Measurements from ENCODE around the gene PTGR3. TPM values are rescaled to one million over a fixed set of nuclear protein-coding genes. Genes with fewer than 3 reads are reported as not detected.

Gene PTGR3
- total and polyA plus RNA-seq, 8 donors, result 9.9 to 45.5 (median 15.7) TPM

GRCh38 chr18:75173738-75174137 lies 35.2 kb downstream of the PTGR3 start:
- intact Hi-C loops (cut with DNase I; ENCODE audit: low total_unique reads), result no loop called here
- H3K9me3 ChIP-seq, result no peaks in the 10 kb centered on the region
- 65 to 89% (median 81%) methylated on average over 4 of the region's 4 CpGs for WGBS, 5 donors
- H3K36me3 ChIP-seq, result no peaks in the 10 kb centered on the region
- TF ChIP-seq POLR2A (IDR thresholded peaks at IDR 0.05) (no peak), EP300 (IDR thresholded peaks at IDR 0.05) (no peak), CTCF (IDR thresholded peaks at IDR 0.05) (no peak), POLR2AphosphoS5 (IDR thresholded peaks at IDR 0.05) (no peak)
- H3K4me3 ChIP-seq, result no peak overlapping the region
- H3K27ac ChIP-seq, result no peak overlapping the region
- H3K4me1 ChIP-seq, result no peaks in the 10 kb centered on the region
- H3K27me3 ChIP-seq, result no peaks in the 10 kb centered on the region
- DNase-seq, result no peak

GRCh38 chr18:75173125-75173432 lies 35.9 kb downstream of the PTGR3 start:
- WGBS, 5 donors, result 40 to 59% (median 49%) methylated on average over 5 of the region's 5 CpGs
- peak in 1 of 2 donors; percentile 39 for DNase-seq

GRCh38 chr18:75172299-75173124 lies 36.4 kb downstream of the PTGR3 start:
- Histone ChIP-seq H3K4me3 (no peak overlapping the region), H3K36me3 (no peaks in the 10 kb centered on the region), H3K4me1 (peaks cover 0 to 2% (median 0%) of the 10 kb centered on the region in 4 donors), H3K27me3 (no peaks in the 10 kb centered on the region), H3K9me3 (no peaks in the 10 kb centered on the region), H3K27ac (no peak overlapping the region)
- WGBS, 5 donors, result 73 to 86% (median 76%) methylated on average over 17 of the region's 17 CpGs
- intact Hi-C loops (cut with DNase I; ENCODE audit: low total_unique reads), result no loop called here
- DNase-seq, result no peak
- TF ChIP-seq POLR2A (IDR thresholded peaks at IDR 0.05), result no peak
- no peak for TF ChIP-seq EP300 (IDR thresholded peaks at IDR 0.05)
- no peak for TF ChIP-seq POLR2AphosphoS5 (IDR thresholded peaks at IDR 0.05)
- no peak for TF ChIP-seq CTCF (IDR thresholded peaks at IDR 0.05)

More at GRCh38 chr18:75173125-75173432, 35.9 kb downstream of the PTGR3 start:
- intact Hi-C loops (cut with DNase I; ENCODE audit: low total_unique reads), result no loop called here
- Histone ChIP-seq H3K9me3 (no peaks in the 10 kb centered on the region), H3K27ac (no peak overlapping the region), H3K4me3 (no peak overlapping the region), H3K27me3 (no peaks in the 10 kb centered on the region), H3K36me3 (no peaks in the 10 kb centered on the region), H3K4me1 (no peaks in the 10 kb centered on the region)
- TF ChIP-seq POLR2AphosphoS5 (IDR thresholded peaks at IDR 0.05), result no peak
- TF ChIP-seq CTCF (IDR thresholded peaks at IDR 0.05), result no peak
- no peak for TF ChIP-seq EP300 (IDR thresholded peaks at IDR 0.05)
- no peak for TF ChIP-seq POLR2A (IDR thresholded peaks at IDR 0.05)

GRCh38 chr18:75170916-75171315 lies 38.0 kb downstream of the PTGR3 start:
- H3K27ac ChIP-seq, result peak overlapping the region in 2 of 5 donors; percentile 0 to 36
- no peaks in the 10 kb centered on the region for H3K27me3 ChIP-seq
- WGBS, 5 donors, result 85 to 88% (median 87%) methylated on average over 11 of the region's 11 CpGs
- H3K4me1 ChIP-seq, result peaks cover 0 to 3% (median 0%) of the 10 kb centered on the region in 4 donors
- H3K9me3 ChIP-seq, result no peaks in the 10 kb centered on the region
- no peak for DNase-seq
- no peaks in the 10 kb centered on the region for H3K36me3 ChIP-seq
- no peak overlapping the region for H3K4me3 ChIP-seq
- no peak for TF ChIP-seq CTCF (IDR thresholded peaks at IDR 0.05)
- TF ChIP-seq EP300 (IDR thresholded peaks at IDR 0.05), result no peak
- no peak for TF ChIP-seq POLR2AphosphoS5 (IDR thresholded peaks at IDR 0.05)
- TF ChIP-seq POLR2A (IDR thresholded peaks at IDR 0.05), result no peak
- intact Hi-C loops (cut with DNase I; ENCODE audit: low total_unique reads), result no loop called here
